Mesothelial cell of epicardium (in vitro differentiated cells): ENCODE data around the gene SND1. TPM values are rescaled to one million over a fixed set of nuclear protein-coding genes. Genes with fewer than 3 reads are reported as not detected.
A peak's percentile ranks its signal among the peaks of the same experiment; 100 is the strongest.

ENCODE experiments used
- DNase-seq, 2 experiments: peaks; one replicate each; pipeline ENCODE4 v3.0.0; 2021; ENCODE audit warnings: low spot score in 2 of 2; ENCODE audit not compliant: unreplicated experiment in 2 of 2
- H3K27ac Mint-ChIP-seq: 2 replicates; pipeline ENCODE4 v1.8.0; 2021; ENCODE audit warnings: mixed read lengths
- H3K27me3 Mint-ChIP-seq: 2 replicates; pipeline ENCODE4 v1.8.0; 2021; ENCODE audit warnings: low read depth, mixed read lengths
- H3K36me3 Mint-ChIP-seq: 2 replicates; pipeline ENCODE4 v1.8.0; 2021; ENCODE audit warnings: mixed read lengths
- H3K4me1 Mint-ChIP-seq: 2 replicates; pipeline ENCODE4 v1.8.0; 2021; ENCODE audit warnings: mixed read lengths
- H3K4me3 Mint-ChIP-seq: 2 replicates; pipeline ENCODE4 v1.8.0; 2021; ENCODE audit warnings: mild to moderate bottlenecking, moderate library complexity, mixed read lengths
- H3K9me3 Mint-ChIP-seq: 2 replicates; pipeline ENCODE4 v1.8.0; 2021; ENCODE audit warnings: mixed read lengths
- total RNA-seq: library from RNA; stranded (reverse); gene quantifications from 3 replicates; pipeline ENCODE4 v1.2.1, GENCODE V29; 2021
- TF ChIP-seq, protein P1 (sequence below): fragments of 200-600 bp; sonication (generic); IDR thresholded peaks from one replicate; pipeline ENCODE4 v1.5.0; 2021; ENCODE audit warnings: antibody characterized with exemption; ENCODE audit not compliant: unreplicated experiment

SND1 gene
- total RNA-seq: 205 to 211 TPM (median 208 TPM) in 3 replicates

DNA sequence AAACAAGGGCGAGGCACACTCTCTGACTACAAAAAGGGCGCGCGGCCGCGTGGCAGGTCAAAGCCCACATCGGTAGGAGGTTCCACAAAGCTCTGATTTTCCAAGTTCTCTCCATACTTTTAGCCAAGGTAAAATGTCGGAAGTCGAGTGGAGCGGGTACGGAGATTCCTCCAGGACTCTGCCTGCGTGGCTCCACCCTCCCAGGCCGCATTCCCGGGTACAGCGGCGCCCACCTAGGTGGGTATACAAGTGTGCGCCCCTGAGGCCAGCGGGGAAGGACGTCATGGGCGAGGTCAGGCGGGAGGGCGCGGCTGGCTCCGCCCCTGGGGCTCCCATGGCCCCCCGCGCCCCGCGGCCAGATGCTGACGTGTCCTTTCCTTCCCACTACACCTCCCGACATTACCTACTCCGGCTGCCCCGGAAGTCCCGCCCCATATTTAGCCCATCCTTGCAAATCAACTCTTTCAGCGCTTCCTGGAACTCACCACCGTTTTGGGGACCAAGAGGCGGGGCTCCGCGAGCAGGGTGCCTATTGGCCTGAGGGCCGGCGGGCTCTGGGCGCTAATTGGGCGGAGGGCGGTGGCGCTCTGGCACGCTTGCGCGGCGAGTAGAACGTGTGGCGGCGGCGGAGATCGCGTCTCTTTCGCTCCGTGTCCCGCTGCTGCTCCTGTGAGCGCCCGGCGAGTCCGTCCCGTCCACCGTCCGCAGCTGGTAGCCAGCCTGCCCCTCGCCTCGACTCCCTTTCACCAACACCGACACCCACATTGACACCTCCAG, at the start of gene SND1:
Gene SND1 (plus strand): TSS at position 639 of the 777 bp plus-strand sequence. CDS start 180 bp downstream, outside the sequence.
- Mint-ChIP-seq H3K4me3 (peak within 1 kb of the TSS; percentile 89), H3K9me3 (no peaks in the 10 kb centered on the region)

DNA sequence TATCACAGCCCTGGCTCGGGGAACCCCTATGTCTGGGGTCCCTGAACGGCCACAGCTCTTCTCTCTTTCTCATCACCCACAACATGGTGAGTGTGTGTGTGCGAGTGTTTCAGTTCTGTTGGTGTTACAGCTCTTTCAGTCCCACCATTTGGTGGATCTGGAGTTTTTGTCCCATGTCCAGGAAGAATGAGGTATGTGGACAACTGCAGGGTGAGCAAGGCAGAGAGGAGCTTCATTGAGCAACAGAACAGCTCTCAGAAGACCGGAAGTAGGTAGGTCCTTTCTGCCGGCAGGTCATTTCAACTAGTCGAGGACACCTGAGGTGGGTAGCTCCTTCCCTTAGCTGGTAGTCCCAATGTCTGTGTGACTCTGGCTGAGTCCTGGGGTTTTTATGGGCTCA, 43.5 kb upstream of the SND1 start:
- no peak overlapping the region for H3K4me3 Mint-ChIP-seq
- no peak for DNase-seq
- peaks cover 26% of the 10 kb centered on the region for H3K27me3 Mint-ChIP-seq
- H3K27ac Mint-ChIP-seq: no peak overlapping the region
- no peaks in the 10 kb centered on the region for H3K36me3 Mint-ChIP-seq
- no peaks in the 10 kb centered on the region for H3K4me1 Mint-ChIP-seq
- peaks cover 20% of the 10 kb centered on the region for H3K9me3 Mint-ChIP-seq
- TF ChIP-seq, protein P1, sequence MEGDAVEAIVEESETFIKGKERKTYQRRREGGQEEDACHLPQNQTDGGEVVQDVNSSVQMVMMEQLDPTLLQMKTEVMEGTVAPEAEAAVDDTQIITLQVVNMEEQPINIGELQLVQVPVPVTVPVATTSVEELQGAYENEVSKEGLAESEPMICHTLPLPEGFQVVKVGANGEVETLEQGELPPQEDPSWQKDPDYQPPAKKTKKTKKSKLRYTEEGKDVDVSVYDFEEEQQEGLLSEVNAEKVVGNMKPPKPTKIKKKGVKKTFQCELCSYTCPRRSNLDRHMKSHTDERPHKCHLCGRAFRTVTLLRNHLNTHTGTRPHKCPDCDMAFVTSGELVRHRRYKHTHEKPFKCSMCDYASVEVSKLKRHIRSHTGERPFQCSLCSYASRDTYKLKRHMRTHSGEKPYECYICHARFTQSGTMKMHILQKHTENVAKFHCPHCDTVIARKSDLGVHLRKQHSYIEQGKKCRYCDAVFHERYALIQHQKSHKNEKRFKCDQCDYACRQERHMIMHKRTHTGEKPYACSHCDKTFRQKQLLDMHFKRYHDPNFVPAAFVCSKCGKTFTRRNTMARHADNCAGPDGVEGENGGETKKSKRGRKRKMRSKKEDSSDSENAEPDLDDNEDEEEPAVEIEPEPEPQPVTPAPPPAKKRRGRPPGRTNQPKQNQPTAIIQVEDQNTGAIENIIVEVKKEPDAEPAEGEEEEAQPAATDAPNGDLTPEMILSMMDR: no peak

More for the DNA sequence above, at the start of gene SND1:
- no peaks in the 10 kb centered on the region for H3K36me3 Mint-ChIP-seq
- TF ChIP-seq, protein P1: no peak
- peaks cover 42% of the 10 kb centered on the region for H3K4me1 Mint-ChIP-seq
- no peaks in the 10 kb centered on the region for H3K27me3 Mint-ChIP-seq
- DNase-seq: peak; percentile 90 to 97
- H3K27ac Mint-ChIP-seq: peak within 1 kb of the TSS; percentile 100

DNA sequence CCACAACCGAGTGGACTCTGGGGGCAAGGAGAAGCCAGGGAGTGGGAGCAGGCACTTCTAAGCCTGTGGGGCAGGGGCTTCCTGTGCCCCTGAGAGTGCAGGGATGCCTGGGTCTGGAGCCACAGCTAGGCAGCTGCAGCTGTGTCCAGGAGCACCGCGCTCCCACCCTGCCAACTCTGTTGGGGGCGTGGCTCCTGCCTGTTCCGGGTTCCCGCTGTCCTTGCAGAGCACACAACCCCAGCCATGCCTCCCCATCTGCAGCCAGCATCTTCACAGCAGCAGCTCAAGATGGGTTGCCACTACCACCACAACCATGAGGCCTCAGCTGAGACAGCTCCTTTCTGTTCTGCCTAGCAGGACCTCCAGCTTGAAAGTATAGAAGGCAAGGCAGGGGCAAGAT, 42.7 kb upstream of the SND1 start:
- TF ChIP-seq, protein P1: no peak
- no peak for DNase-seq
- H3K9me3 Mint-ChIP-seq: peaks cover 15% of the 10 kb centered on the region
- H3K4me1 Mint-ChIP-seq: no peaks in the 10 kb centered on the region
- H3K27me3 Mint-ChIP-seq: peaks cover 35% of the 10 kb centered on the region
- H3K4me3 Mint-ChIP-seq: no peak overlapping the region
- H3K36me3 Mint-ChIP-seq: no peaks in the 10 kb centered on the region
- H3K27ac Mint-ChIP-seq: no peak overlapping the region

DNA sequence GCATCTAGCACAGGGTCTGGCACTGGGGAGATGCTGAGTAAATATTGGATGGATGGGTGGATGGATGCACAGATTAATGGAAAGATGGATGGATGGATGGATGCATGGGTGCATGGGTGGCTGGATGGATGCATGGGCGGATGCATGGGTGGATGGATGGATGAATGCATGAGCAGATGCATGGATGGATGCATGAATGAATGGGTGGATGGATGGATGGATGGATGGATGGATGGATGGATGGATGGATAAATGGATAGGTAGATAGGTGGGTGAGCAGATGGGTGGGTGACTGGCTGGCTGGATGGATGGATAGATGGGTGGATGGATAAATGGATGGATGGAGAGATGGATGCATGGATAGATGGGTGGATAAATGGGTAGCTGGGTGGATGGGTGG, 39.7 kb upstream of the SND1 start:
- TF ChIP-seq, protein P1: no peak
- H3K4me3 Mint-ChIP-seq: no peak overlapping the region
- H3K36me3 Mint-ChIP-seq: no peaks in the 10 kb centered on the region
- H3K27ac Mint-ChIP-seq: no peak overlapping the region
- no peaks in the 10 kb centered on the region for H3K4me1 Mint-ChIP-seq
- H3K9me3 Mint-ChIP-seq: peaks cover 3% of the 10 kb centered on the region
- no peak for DNase-seq
- peaks cover 64% of the 10 kb centered on the region for H3K27me3 Mint-ChIP-seq

DNA sequence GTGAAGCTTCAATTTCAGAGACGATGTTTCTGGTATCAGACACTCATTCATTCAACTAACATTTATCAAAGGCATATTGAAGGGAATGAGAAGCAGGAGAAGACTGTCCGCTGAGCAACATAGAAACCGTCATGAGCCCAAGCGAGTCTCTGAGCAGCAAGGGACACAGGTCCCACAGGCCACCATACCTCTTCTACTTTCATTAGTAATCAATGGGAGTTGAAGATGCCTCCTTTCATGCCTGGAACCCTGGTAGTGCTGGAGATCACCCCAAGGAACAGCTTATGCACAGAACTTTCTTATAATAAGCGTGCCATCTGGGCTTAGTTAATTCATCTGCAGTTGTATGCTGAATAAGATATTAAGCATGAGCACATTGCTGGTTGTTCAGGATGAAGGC, 35.3 kb upstream of the SND1 start:
- peaks cover 99% of the 10 kb centered on the region for H3K27me3 Mint-ChIP-seq
- H3K4me1 Mint-ChIP-seq: peaks cover 3% of the 10 kb centered on the region
- no peaks in the 10 kb centered on the region for H3K36me3 Mint-ChIP-seq
- TF ChIP-seq, protein P1: no peak
- H3K9me3 Mint-ChIP-seq: no peaks in the 10 kb centered on the region
- H3K27ac Mint-ChIP-seq: no peak overlapping the region
- no peak overlapping the region for H3K4me3 Mint-ChIP-seq
- DNase-seq: no peak
